Measurements from ENCODE around the gene TBL1X. TPM values are rescaled to one million over a fixed set of nuclear protein-coding genes. Genes with fewer than 3 reads are reported as not detected.

The TBL1X gene
- total and polyA plus RNA-seq, 2 of the 13 experiments (the other 11 are each of a cell fraction or from before 2014, with no cell fraction given), result 17.6 to 19.9 TPM

- Histone ChIP-seq H3K27me3 (ENCODE audit: control insufficient read depth in 1 of 2, insufficient read depth in 2 of 2, low read length in 2 of 2) (no peaks in the 10 kb centered on the region), H3K79me2 (ENCODE audit: insufficient read depth, low read length) (peaks cover 7% of the 10 kb centered on the region), H3K36me3 (replicated peaks in 1 of 2; ENCODE audit: control insufficient read depth in 1 of 2, insufficient read depth in 2 of 2, low read length in 2 of 2) (peaks cover 0 to 1% of the 10 kb centered on the region in 2 experiments; a peak in 1 of 5 replicates), H3K9ac (ENCODE audit: insufficient read depth, low read depth, low read length) (no peak overlapping the region), H3K9me3 (ENCODE audit: low read length) (no peaks in the 10 kb centered on the region), H3K27ac (ENCODE audit: extremely low read length, insufficient read depth, low read length) (peak overlapping the region; percentile 44), H2AFZ (ENCODE audit: low read length) (no peak overlapping the region), H3K4me1 (ENCODE audit: insufficient read depth, low read length) (peaks cover 36% of the 10 kb centered on the region), H3K4me2 (ENCODE audit: low read depth, low read length) (peak overlapping the region; percentile 51), H4K20me1 (ENCODE audit: insufficient read depth, low read length) (peaks cover 12% of the 10 kb centered on the region; the same call in 1 of the 2 replicates), H3K4me3 (replicated peaks in 1 of 3; ENCODE audit: insufficient read depth in 1 of 3, low read depth in 2 of 3, low read length in 3 of 3) (no peak overlapping the region)
- WGBS (ENCODE audit: low lambda C conversion rate), result 26% methylated on average over 4 of the region's 4 CpGs
- ChIA-PET POLR2A (no interaction called here), CTCF (ENCODE audit: low intra/inter-chr PET ratio, low total read pairs) (no interaction called here)
- DNase-seq (ENCODE audit: low spot score) (no peak), FAIRE-seq (no peak), ATAC-seq (peak; percentile 36; the same call in 2 of the 3 replicates)
- intact Hi-C loops (cut with micrococcal nuclease; ENCODE audit: unreplicated experiment) (loop anchor here (10.0 kb wide), 1 partner anchor 147 kb away; the partner anchor contains the start of gene TBL1X), in situ Hi-C loops (cut with HindIII; ENCODE audit: extremely low pct_ligation_motif_present, low pct_unique_long_range_greater_than_20kb) (no loop called here)
- BruUV-seq (replicated peaks), result no TSS peak
- TF ChIP-seq ZNF597 (CRISPR knock-in tag; IDR thresholded peaks at IDR 0.05) (no peak), RERE (CRISPR knock-in tag; IDR thresholded peaks at IDR 0.05; ENCODE audit: low read depth) (no peak), HOXD1 (CRISPR knock-in tag; IDR thresholded peaks at IDR 0.05) (no peak), ZNF280D (CRISPR knock-in tag; IDR thresholded peaks at IDR 0.05) (no peak), YY1 (IDR thresholded peaks at IDR 0.05; ENCODE audit: insufficient read depth, insufficient replicate concordance, low read depth, low read length) (no peak), ARNTL (CRISPR knock-in tag; IDR thresholded peaks at IDR 0.05) (no peak), USF2 (IDR thresholded peaks at IDR 0.05; ENCODE audit: low read depth, low read length) (no peak), USF2 (CRISPR knock-in tag; IDR thresholded peaks at IDR 0.05; ENCODE audit: borderline replicate concordance) (no peak), ZNF18 (CRISPR knock-in tag; IDR thresholded peaks at IDR 0.05; ENCODE audit: insufficient replicate concordance) (no peak), ZNF160 (CRISPR knock-in tag; IDR thresholded peaks at IDR 0.05) (no peak)
These were observed 147.3 kb downstream of the TBL1X start for GRCh38 chrX:9612146-9612505.
